GM19395 (cell line): ENCODE measurements around the gene RAPGEF3.
A peak's percentile ranks its signal among the peaks of the same experiment; 100 is the strongest.

Experiments used
- ATAC-seq: cut with Tn5 transposase; IDR thresholded peaks from one replicate; pipeline ENCODE4 v1.9.1; 2021; ENCODE audit warnings: mild to moderate bottlenecking, moderate library complexity; ENCODE audit not compliant: unreplicated experiment

The RAPGEF3 gene

DNA sequence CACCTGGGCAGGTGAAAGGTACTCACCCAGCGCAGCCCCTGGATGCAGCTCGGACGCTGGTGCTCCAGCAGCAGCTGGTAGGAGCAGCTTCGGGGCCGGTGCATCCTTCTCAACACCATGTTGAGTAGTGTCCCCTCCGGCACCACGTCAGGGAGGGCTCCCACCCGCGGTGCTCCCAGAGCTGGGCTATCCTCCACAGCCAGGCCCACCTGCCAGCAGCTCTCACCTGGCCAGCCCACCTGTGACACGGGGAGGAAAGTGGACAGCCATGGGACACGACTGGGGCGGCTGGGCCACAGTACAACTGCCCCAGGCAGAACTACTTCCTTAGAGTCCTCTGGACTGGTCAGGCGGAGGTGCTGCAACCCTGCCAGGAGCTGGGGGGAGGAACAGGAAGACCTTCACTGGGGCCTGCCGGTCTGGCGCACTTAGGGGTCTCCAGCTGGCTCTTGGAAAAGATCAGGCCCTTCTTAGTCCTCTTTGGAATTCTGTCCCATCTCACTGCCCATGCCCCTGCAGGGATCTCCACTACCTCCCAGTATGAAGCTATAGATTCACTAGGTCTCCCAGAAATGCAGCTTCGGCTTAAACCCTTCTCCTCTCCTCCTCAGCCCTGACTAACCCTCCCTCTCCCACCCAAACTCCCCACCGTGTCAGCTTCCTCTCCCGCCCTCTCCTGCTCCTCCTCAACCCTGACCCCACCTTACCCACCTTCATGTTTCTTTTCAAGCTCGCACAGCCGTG, 668 bp downstream of the RAPGEF3 start:
- ATAC-seq, result no peak

DNA sequence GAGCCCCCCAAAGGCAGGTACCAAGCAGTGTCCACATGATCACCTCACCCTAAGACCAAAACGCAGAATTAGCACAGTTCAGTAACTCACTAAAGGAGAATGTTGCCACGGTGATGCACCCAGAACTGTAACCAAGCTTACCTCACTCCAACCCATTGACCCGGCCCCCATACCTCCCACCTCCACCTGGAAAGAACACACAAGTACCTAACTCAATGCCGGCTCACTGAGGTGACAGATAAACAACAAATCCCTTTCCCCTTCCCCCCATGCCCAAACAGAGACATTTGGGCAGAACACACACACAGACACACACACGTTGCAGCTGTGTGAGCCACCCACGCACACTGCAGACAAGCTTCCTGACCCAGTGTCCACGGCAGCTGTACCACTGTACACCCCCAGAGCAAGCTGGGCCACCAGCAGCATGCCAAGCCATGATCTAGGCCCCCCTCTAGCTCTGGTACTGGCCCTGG, 1.3 kb downstream of the RAPGEF3 start:
- no peak for ATAC-seq

DNA sequence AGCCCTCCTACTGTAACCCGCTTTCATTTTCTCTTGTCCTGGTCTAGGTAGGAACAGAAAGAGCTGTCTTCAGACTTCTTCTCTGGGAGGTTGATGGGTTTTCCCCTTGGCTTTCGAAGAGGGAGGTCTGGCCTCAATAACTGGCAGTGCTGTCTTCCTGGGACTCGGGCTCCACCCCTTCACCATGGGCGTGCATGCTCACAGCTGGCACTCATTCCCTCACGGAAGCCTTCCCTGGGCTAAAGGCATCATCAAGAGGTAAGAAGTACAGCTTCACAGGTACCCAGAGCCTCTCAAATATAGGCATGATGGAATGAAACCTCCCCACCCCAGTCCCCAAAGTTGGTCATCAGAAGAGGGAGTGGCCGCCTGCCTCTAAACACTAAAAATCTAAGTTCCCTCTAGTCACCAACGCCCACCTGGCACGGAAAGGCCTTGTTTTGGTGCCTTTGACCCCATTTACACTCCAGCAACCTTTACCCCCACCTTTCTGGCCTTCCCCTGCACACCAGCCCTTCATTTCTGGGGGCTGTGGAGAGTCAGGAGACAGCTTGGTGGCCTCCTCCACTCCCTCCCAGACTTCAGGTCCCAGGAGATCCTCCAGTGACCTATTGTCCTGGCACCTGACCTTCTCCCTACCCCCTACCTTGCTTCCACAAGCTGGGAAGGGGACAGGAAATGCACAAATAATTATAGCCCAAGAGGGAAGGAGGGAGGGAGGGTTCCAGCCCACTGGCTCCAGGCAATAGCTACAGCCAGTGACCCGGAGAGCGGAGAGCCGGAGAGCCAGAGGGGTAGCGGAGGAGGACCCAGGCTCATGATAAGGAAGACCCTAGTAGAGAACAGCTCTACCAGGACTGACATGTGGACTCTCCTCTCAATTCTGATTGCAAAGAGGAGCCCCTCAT, 2.8 kb downstream of the RAPGEF3 start:
- ATAC-seq, result peak; percentile 84

DNA sequence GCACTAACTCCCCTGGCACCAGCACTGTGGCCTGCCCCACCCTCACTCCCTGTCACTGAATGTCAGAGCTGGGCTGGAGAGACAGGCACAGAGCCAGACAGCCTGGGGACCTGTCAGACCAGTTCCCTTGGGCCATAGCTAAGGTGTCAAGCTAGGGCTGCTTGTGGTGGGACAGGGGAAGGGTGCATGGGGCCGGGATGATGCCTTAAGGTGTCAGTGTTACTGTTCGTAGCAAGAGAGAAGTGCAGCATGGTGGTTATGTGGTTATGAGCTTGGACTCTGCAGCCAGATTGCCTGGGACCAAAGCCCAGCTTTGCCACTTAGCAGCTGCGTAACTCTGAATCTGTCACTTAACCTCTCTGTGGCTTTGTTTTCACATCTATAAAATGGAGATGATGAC, 3.8 kb downstream of the RAPGEF3 start:
- peak; percentile 21 for ATAC-seq

DNA sequence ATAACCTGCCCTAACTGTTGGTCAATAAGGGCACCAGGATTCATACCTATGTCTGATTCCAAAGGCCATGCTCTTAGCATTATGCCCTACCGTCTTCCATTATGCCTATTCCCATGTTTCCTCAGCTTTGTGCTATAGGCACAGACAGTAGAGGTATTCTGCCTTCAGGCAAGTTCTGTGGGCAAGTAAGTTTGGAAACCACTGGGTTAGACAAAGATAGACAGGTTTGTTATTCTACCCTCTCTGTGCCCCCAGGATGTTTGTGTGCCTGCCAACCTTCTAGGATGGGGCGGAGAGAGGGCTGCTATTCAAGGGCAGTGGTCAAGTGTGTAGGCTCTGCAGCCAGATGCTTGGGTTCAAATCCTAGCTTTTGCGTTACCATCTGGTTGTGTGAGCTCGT, 4.6 kb downstream of the RAPGEF3 start:
- no peak for ATAC-seq

DNA sequence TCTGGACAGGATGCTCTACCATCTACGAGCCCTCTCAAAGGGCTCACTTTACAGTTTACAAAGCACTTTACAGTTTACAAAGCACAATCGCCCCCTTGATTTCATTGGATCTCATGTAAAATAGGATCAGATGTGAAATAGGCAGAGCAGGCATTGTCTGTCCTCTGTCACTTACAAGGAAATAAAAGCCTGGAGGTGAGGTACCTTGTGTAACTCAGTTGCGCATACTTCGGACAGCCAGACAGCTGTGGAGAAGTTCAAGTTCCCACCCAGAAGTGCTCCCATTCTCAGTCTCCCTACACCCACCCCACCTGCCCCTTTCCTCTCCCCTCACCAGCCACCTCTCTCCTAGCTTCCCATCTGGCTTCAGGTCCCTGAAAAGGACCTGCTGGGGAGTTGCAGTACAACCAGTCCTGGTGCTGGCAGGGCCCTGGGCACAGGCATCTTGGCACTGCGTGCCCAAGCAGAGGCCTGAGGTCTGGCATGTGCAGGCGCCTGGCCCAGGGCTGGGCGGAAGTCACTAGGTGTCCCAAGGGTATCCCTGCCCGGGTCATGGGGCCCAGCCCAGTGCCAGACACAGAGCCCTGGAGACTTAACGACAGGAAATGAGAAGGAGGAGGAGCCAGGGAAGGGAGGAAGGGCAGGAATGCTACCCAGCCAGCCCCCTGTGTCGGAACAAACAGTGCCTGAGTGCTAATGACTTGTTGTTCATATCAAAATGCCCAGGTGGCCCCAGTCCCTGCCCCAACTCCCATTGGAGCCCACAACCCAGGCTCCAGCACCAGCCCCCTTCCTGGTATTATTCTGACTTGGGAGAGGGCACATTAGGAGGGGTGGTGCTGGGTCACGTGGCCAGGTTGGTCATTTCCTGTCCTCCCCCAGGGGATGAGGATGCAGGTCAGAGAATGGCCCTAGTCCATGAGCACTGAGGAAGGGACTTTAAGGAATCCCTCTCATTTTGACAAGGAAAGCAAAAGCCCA, 5.4 kb downstream of the RAPGEF3 start:
- ATAC-seq, result no peak

DNA sequence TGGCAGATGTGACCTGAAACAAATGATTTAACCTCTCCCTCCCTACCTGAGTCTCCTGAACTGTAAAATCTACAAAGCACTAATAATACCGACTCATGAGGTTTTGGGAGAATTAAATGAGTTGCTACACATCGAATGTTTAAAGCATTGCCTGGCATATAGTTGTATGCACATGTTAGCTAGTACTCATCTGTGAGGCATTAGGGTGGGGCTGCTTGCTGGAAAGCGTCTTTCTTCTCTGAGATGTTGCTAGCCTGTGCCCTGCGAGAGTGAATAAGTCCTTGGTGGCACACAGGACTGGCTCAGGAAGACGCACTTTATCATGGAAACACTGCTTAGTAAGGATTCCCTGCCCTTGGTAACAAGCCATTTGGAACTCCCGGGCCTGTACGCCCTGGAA, 6.1 kb downstream of the RAPGEF3 start:
- ATAC-seq, result no peak

DNA sequence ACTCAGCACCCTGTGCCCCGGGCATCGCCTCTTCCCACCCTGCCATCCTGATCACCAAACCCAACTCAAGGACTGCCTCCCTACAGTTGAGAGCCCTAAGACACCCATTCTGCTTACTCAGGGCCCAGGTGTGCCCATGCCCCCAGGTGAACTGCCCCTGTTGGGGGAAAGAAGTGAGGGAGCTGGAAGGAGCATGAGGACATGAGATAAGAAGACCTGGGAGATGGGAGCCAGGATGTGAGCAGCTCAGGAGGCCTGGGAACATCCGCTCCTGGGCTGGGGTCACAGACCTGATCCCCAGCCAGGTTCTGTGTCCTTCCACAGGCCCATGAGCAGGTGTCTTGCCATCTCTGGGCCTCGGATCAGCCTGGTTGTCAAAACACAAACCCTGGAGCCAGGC, 6.6 kb downstream of the RAPGEF3 start:
- ATAC-seq, result no peak

DNA sequence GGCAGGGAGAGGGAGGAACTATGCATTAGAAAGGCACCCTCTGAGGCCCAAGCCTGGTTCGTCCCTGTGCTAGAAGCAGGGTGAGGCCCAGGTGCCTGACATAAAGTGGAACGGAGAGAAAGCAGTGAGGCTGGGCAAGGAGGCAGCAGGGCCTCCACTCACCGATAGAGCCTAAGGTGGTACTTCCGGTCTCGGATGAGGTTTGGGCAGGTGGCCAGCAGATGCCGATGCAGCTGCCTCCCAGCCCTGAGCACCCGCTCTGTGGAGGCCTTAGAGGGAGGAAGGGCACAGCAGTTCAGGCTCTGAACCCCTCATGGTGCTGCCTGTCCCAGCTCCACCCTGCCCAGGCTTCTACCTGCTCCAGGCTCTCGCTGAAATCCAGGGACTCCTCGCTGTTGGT, 7.1 kb downstream of the RAPGEF3 start:
- no peak for ATAC-seq

DNA sequence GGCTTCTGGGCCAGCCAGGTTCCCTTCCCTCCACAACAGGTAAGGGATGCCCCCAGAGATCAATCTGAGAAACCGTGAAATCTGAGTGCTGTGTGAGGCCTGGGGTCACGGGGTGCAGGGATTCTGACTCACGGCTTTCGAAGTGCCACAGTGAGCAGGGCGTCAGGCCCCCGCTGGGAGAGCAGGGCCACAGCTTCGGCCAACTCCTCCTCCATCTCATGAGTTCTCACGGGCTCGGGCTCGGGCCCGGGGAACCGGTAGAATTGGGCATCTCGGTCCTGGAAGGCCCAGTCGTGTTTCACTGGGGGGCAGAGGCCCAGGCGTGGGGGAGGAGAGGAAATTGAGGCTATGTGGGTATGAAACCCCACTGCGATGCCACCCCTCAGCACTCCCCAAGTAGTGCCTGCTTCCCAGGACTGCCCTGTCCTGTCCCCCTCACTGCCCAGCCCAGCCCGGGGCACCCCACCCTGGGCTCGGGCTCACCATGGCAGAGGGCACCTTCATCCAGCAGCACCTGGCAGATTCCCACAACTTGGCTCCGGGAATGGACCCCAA, 7.7 kb downstream of the RAPGEF3 start:
- no peak for ATAC-seq

DNA sequence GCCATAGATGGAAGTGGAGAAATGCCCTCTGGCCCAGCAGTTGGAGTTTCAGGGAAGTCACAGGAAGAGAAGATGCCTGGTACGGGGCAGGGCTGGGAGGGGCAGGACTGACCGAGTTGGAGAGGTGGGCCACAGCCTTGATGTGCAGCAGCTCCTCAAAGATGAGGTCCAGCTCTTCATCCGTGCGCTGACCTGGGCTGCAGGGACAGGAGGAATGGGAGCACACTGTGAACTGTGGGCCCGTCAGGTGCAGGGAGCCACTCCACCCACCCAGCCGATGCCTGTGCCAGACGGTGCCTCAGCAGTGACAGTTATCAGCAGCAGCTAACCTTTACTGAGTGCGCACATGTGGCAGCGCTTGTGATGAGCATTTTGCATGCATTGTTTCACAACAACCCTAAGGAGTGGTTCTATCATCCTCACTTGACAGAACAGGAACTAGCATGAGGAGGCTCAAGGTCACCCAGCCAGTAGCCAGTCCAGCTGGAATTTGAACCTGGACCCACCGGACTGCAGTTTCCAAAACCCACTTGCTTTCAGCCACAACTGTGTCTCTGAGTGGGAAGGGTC, 8.4 kb downstream of the RAPGEF3 start:
- no peak for ATAC-seq

DNA sequence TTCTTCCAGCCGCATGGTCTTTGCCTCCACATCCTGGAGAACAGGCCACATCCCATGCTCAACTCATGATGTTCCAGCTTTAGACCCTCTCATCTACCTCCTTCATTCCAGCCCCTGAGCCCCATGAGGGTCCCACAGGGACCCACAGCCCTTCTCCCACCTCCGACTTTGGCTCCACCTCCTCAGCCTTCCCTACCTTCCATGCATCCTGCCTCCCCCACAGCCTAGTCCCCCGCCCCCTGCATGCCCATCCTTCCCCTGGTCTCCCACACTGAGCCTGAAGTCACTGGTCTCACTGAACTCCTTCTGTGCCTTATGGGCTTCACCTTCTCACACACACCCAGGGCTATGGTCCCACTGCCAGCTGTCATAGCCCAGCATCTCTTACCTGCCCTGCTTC, 9.8 kb downstream of the RAPGEF3 start:
- ATAC-seq, result no peak

DNA sequence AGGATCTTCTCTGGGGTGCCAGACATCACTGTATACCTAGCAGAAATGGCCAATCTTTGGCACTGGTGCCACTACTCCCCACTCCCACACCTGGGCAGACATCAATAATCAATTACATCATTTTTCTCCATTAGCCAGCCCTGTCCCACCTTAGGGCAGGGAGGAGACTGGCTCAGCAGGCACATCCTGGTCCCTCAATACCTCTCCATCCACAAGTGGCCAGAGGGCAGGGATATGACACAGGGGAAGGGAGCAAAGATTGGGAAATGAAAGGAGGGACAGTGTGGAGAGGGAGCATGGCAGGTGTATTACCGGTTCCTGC, 10.2 kb downstream of the RAPGEF3 start:
- ATAC-seq, result no peak

DNA sequence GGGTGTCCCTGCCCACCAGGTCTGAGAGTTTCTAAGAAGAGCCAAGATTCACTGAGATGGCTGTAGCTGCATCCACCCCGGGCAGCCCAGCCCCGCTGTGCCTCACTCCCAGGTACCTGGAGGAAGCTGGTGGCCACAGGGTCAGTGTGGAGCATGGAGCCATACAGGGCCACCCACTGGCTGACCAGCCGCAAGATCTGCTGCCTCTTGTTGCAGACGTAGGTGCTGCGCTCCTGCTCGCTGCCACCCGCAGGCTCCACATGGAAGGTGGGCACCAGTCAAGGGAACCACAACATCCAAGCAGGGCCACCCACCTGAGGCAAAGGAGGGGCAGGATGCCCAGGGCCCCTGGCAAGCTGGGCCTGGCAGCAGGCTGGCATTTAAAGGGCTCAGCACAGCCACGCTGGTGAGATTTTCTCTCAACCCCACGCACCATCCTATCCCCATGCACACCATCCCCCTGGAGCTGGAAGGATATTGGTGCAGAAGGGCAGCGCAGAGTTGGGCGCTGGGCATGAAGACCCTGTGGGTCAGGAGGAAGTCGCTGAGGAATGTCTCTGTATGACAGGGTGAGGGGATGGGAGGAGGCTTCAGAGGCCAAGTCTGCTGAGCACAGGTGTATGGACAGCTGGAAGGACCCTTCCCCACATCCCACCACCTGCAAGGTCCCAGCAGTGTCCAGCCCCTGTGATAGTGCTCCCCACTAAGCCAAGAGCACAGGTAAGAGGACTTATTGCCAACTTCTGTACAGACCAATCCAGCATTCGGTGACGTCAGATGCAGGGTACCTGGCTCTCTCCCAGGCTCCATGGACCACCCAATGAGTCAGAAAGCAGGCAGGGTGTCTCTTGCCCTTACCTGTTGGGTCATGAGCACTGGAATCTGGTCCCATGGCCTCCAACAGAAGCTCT, 10.8 kb downstream of the RAPGEF3 start:
- ATAC-seq, result no peak

DNA sequence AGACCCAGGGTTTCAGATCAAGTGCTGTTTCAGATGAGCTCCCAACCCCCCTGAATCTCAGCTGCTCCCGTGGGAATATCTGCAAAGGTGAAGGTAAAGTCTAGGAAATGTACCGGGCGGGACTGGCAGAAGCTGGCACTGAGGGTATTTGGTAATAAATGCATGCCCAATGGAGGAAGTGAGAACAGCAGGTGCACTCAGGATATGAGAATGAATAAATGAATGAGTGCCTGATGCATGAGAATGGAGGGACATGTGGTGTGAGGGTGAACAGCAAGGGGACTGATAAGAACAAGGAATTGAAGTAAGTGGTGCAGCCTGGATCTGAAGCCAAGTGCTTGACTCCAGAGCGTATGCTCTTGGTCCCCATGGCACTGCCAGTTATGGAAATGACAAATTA, 11.6 kb downstream of the RAPGEF3 start:
- ATAC-seq, result no peak

DNA sequence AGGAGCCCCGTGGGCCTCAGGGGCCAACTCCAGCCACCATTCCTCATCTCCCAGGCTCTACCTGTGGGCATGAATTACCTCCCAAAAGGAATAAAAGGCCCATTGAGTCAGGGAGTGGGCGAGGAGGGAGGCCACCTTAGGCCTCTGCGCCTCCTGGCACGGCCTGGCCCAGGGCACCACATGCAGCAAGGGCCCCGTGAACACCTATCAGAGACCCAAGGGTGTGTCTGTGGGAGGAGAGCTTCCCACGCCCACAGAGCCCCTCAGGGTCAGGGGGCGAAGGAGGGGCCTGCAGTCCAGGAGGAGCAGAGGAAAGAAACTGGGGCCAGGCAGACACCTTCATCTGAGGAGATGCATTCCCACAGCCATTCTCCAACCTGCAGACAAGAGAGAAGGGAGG, 12.2 kb downstream of the RAPGEF3 start:
- no peak for ATAC-seq

DNA sequence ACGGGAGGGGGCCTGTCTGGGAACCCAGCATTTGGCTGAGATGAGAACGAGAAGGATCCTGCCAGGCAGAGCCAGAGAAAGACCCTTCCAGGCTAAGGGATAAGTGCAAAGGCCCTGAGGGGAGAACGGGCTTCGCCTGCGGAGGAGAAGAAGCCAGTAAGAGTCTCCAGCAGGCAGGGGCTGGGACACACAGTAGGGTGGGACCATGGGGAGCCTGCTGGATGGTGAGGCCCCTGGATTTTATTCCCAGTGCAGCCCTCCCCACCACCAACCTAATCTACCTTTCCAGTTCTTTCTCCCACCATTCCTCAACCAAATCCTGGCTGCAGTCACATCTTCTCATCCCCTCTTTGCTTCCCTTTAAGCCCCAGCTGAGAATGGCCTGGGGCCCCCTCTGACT, 12.6 kb downstream of the RAPGEF3 start:
- ATAC-seq, result no peak

DNA sequence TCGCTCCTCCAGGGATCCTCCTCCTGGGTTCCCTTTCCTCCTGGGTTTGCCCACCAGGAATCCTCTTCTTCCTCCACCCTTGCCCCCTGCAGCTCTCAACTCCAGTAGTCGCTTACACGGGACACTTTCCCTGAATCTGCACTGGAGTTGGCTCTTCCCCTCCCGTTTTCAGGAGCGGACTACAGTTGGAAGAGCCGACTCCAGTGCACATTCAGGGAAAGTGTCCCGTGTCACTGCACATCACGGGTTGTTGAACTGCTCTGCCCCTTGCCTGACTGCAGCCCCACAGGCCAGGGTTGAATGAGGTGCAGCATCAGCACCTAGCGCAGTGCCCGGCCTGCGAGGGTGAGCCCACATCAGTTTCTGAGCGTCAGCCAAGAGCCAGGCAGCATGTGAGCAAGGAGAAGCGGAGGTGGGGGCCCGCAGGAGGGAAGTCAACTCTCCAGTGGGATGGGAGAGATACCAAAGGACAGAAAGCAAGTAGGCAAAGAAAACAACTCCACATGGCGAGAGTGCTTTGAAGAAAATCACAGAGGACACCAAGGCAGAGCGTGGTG, 13.1 kb downstream of the RAPGEF3 start:
- no peak for ATAC-seq

DNA sequence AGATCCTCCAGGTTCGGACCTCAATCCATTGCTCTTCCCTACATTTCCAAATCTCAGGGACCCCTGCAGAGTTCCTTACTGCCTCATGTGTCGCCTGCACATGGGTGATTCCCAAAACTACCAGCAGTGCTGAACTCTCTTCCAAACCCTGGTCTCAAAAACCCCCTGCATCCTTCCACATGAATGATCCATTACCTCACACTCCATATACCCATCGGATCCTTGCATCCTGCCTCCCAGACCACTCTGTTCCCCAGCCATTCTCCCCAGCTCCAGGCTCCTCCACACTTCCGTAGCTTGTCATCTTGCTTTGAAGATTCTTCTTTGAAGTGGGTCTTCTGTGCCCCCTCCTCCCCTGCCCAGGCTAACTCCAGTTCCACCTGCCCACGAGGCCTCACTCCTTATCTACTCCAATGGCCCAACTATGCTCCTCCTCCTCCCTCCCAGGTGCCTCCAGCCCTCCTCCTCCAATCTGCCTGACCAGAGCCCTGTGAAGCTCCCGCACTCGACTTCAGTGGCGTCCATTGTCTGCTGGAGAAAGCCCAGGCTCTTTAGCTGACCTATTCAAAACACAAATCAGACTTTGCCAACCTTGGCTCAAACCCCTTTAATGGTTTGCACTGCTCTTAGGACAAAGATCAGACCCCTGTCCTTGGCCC, 13.8 kb downstream of the RAPGEF3 start:
- no peak for ATAC-seq
